Measurements from ENCODE around the gene NFAM1.

Gene NFAM1

GRCh38 chr22:42331014-42331413 is 101.2 kb downstream of the NFAM1 start:
- no peak overlapping the region for H3K4me3 ChIP-seq (replicated peaks; ENCODE audit: low read depth, low read length)
- no peak for TF ChIP-seq CTCF (IDR thresholded peaks at IDR 0.05; ENCODE audit: low read length, missing control alignments)
- no peak for DNase-seq (ENCODE audit: low read depth)
